Stimulated activated naive CD4-positive, alpha-beta T cell (primary cell): Measurements from ENCODE around the gene CIAO3.
A peak's percentile ranks its signal among the peaks of the same experiment; 100 is the strongest.

ENCODE experiments used
- DNase-seq, 6 experiments: peaks; one replicate each; lab custom pipeline; 2025; lab: John Stamatoyannopoulos, UW

Gene CIAO3

DNA sequence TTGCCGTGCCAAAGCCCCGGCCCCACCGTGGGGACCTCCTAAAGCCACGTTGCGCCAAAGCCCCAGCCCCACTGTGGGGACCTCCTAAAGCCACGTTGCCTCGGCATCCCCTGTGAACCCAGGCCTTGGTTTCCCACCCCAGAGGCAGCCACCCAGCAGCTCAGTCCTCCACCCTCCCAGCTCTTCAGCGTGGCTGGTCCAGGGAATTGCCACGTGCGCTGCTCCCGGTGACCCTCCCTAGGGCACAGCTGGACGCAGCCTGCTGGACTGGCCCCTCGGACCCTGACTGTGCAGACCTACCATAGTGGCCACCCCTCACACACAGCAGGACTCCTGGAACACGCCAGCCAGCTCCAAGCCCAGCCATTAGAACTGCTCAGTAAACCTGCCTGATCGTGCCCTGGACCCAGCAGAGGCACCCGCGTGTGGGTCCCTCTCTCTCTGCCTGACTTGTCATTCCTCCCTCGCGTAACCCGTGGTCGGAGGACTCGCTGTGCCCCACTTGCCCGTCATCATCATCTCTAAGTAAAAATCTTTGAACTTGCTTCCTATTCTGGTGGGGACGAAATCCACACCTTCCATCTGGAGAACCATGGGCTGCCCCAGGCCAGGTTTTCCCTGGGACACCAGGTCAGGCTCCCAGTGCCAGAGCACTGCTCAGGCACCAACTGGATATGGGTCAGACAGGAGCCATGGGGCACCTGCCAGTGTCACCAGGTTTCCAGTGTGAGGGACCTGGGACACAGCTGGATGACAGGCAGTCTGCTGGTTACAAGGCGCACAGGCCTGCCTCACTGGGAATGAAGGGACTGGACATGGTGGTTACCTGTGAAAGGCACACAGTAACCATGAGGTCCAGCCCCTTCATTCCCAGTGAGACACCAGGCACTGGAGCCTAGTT, 5.6 kb downstream of the CIAO3 start:
- DNase-seq = no peak

DNA sequence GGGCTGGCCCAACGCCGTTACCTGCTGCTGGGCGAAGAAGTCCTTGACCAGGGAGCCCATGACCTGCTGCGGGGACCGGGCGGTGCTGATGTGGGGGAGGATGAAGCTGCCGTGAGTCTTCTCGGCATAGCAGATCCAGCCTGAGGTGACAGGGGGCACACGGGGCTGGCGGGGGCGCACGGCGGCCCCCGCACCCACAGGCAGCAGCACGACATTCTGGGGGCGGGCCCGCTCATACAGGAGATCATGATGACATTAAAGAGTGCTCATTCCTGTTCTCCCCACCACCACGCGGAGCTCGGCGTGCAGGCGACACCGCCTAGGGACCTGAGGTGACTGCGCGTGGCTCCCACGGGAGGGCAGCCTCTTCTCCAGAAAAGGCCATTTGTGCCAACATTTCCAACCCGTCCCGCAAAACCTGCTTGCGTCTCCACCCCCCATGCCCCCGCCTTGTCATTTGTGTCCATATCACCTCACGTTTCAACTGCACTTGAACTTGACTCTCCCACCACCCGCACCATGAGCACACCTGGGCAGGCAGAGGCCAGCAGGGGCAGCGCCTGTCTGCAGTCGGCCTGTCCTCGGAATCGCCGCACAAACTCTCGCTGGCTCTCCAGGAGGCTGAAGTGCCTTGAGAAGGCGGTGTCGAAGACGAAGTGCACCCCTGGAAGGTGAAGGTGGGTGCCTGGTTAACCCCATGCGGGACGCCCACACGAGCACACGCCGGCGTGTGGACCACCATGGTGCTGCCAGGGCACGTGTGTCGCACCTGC, 6.4 kb downstream of the CIAO3 start:
- no peak for DNase-seq

DNA sequence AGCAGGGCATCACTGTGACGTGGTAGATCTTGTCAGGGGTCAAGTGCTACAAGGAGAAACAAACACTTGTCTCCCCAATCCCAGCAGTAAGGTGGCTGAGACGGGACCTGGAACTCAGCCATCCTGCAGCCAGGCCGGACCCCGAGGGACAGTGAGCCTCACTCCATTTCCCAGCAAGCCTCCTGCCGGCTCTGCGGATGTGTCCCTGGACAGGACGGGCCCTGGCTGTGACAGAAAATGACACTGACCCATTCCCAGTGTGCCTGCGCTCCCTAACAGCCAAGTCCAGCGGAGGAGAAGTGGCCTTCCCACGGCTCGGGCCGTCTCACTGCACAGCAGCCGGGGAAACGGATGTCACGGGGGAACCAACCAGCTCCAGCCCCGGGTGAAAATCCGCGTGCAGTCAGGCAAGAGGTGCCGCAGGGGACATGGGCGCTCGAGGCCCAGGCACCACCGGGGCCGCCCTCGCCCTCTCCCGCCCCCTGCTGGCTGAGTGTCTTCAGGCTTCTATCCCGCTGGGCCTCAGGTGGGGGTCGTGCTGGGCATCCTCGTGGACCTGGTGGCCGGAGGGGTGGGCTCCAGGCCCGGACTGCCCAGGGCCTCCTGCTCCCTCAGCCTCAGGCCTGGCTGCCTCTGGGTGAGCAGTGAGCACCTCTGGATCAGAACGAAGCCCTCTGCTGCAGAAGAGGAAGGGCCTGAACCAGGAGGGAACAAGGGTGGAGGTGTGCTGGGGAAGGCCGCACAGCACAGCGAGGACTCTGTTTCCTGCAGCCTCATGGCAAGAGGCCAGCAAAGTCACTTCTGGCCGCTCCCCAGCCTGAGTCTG, 7.2 kb downstream of the CIAO3 start:
- peak in 1 of 6 experiments; percentile 22 for DNase-seq

DNA sequence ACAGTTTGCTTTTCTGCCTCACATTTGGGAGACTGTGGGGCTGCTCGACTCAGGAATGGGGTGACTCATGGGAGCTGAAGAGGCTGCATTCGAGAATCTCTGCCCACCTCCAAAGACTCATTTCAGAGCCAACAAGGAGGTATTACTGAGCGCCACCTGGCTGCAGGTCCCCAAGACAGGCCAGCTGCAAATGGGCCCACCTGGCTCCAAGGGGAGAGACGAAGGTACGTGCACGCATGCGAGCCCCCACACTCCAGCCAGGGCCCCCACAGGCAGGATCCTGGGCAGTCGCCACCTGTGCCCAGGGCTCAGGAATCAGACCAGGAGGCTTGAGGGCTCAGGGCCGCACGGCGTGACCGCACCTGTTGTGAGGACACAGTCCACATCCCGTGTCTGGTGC, 7.9 kb downstream of the CIAO3 start:
- DNase-seq = no peak

DNA sequence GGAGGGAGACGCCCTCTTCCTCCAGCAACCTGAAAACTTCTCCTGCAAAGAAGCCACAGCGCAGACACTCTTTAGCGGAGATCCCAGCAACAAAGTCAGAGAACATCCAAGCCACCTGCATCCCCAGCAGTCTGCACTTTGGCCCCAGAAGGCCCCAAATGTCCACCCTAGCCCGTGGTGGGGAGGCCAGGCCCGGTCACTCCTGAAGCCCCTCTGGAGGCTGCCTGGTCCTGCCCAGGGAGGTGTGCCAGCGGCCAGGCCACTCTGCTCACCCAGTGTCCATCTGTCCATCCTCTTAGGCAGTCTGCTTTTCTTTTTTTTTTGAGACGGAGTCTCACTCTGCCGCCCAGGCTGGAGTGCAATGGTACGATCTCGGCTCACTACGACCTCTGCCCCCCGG, 8.5 kb downstream of the CIAO3 start:
- DNase-seq = no peak

DNA sequence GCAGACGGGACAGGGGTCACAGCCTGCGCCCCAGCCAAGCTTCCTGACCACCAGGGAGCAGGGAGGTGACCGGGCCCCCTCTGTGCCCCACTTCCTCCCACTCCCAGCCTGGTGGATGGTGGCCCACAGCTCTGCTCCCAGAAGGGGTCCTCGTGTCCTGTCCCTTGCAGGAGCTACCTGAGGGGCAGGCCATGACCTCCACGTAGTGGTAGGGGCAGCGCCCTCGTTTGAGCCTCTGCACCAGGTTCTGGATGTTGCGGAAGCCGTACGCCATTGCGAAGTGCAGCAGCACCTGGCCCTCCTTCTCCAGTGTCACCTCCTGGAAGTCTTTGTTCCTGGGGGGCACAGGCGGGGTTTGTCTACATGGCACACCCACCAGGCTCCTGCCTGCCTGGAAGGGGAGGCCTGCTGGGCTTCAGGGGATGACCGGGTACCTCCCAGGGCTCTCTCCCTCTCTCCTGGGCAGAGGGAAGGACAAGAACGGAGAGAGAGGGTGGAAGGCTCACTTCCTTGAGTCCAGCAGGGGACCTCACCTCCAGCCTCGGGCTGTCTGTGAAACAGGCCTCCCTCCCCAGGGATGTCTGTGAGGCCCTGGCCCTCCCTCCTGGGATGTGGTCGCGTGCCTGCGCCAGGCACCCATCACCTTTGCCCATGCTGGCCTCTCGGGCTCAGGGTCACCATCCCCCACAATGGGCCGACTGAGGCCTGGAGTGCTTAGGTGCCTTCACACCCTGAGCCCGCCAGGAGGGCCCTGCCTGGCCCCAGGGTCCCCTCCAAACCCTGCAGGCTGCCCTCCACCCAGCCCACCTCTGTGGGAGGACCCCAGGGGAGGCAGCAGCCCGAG, 9.9 kb downstream of the CIAO3 start:
- no peak for DNase-seq

DNA sequence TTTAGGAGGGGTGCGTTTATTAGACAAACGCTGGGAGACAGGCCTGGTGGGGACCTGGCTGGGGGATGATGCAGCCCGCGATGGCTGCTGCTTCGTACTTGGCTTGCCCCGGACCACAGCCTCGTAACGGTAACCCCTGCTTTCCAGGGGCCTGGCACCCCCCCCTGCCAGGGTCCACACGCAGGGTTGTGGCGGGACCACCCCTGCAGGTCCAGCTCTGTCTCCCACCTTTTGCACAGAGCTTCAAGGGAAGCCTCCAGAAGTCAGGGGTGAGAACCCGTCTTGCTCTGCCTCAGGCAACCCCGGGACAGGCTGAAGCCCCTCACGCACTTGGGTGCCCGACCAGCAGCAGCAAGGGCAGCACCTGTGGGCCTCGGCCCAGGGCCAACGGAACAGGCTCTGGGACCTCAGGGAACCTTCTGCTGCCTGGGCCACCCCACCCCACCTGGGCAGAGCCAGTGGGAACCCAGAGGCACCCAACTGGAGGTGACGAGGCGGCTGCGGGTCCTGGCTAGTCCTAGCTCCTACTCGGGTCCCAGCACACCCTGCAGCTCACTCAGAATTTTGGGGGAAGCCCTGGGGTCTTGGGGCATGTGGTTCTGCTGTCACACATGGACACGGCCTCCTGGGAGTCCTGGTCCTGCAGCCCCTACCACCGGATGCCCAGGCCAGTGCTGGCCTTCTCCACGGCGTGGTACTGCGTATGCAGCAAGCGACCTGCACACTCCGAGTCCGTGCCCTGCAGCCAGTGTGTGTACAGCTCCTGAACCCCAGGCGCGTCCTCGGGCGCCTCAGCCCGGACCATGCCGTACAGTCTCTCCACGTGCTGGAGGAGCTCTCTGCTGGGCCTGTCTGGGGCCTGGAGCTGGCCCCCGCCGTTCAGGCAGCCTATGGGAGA, 10.8 kb downstream of the CIAO3 start:
- DNase-seq = no peak

DNA sequence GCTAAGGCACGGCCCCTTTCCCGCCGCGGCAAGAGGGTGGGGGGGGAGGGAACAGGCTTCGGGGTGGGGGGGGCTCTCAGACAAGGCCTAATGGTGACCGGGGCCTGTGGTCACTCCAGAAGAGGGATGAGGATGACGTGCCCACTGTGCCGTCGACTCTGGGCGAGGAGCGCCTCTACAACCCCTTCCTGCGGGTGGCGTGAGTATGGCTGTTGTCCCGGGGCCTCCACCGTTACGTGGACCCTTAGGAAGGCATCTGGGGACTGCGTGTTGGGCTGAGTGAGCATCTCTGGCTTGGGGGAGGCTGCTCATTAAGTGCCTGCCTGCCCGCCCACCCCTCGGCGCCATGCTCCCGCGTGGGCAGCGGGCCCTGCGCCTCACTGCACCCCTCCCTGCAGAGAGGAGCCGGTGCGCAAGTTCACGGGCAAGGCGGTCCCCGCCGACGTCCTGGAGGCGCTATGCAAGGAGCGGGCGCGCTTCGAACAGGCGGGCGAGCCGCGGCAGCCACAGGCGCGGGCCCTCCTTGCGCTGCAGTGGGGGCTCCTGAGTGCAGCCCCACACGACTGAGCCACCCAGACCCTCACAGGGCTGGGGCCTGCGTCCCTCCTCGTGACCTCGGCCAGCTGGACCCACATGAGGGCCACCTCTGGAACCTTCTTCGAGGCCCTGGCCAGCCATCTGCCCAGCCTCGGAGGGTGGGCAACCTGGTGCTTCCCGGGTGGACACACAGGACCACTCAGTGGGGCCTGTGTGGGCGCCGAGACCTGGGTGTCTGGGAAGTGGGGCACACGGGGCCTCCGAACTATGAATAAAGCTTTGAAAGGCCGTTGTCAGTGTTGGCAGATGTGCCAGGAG, 11.7 kb downstream of the CIAO3 start:
- DNase-seq = peak in 1 of 6 experiments; percentile 9

DNA sequence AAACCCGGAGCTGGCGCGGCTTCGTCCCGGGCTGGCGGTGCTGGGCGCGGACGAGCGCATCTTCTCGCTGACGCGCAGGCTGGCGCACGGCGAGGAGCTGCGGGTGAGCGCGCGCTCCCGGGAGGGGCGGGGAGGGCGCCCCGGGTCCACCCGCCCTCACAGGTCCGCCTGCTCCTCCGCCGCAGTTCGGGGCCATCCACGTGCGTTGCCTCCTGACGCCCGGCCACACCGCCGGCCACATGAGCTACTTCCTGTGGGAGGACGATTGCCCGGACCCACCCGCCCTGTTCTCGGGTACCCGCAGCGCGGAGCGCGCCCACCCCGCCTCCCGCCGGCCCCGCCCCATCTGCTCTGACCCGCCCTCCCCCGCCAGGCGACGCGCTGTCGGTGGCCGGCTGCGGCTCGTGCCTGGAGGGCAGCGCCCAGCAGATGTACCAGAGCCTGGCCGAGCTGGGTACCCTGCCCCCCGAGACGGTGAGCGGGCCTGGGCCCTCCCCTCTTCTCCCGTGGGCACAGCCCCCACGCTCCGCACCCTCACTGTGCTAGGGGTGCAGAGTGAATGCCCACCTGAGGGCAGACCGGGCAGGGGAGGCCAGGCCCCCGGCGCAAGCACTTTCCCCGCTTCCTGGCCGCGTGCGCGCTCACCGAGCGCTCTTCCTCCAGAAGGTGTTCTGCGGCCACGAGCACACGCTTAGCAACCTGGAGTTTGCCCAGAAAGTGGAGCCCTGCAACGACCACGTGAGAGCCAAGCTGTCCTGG, 12.5 kb downstream of the CIAO3 start:
- DNase-seq = peak; percentile 11 to 44 (median 36)

DNA sequence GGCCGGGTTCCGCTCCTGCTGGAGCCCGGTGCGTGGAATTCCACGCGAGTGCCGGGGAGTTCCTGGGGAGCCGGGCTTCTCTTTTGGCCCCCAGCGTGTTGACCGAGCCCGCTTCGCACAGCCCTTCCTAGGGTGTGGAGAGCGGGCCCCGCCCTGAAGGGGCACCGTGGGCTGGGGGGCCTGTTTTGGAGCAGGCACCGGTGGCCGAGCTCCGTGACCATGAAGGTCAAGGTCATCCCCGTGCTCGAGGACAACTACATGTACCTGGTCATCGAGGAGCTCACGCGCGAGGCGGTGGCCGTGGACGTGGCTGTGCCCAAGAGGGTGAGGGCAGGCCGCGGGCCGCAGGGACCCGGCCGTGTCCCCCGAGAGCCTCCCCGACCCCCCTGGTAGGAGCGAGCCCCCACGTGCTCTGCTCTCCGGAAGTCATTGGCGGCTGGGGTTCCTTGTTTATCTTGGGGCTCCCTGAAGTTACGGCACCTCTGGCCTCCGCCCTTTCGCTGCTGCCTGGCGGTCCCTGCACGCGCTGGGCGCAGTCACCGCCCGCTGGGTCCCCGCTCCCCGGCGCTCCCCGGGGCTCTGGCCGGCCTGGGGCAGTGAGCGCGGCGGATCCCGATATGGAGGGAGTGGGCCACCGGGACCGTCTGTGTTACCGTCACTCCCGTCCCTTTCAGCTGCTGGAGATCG, 13.4 kb downstream of the CIAO3 start:
- peak in 1 of 6 experiments; percentile 38 for DNase-seq

DNA sequence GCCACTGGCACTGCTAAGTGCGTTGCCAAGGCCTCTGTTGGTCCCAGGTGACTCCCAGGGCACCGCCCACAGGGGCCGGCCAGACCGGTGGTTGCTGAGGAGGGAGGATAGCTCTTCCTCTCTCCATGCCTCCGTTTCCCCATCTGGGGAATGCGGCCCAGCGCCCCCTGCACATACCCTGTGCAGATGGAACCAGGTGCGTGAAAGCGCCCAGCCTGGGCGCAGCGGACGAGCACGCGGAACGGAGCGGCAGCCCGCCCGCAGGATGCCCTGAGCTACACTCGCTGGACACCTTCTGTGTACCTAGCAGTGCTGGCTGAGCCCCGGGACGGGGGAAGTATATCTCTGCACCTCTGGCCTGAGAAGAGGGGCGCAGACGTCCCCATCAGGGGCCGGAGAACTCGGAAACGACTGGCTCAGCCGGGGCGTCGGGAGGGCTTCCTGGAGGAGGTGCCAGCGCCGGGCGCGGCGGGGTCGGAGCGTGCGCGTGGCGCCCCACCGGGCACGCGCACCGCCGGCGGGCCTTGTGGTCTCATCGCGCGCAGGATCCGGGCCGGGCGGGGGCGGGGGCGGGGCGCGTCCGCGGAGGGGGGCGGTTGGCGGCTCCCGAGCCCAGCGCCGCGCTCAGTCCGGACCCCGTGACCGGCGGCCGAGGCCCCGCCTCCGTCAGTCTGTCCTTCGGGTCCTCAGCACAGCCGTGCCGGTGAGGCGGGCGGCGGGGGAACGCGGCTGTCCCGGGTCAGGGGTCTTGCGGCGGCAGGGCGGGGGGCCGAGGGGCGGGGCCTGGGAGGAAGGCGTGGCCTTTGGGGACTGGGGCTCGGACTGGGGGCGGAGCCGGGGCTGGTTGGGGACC, 14.1 kb downstream of the CIAO3 start, which contains the start of the genes CCDC78 and HAGHL:
CCDC78 (minus strand) TSS at position 6 of the 853 bp plus-strand sequence. CDS start 76 bp downstream, outside the sequence.
HAGHL (plus strand) TSS at position 669 of the 853 bp plus-strand sequence. CDS start 404 bp downstream, outside the sequence.
- peak in 5 of 6 experiments; percentile 33 to 57 (median 53) for DNase-seq

DNA sequence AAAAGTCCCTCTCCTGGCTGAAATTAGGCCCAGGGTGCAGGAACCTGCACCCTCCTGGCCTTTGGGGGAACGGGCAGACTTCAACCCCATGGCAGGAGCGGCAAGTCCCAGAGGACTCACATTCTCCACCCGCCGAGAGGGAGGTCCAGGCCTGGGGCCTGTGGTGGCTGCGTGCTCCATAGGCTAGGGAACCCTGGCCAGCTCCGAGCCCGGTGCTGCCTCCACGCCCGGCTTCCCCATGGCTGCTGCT, 14.7 kb downstream of the CIAO3 start:
- DNase-seq = no peak

DNA sequence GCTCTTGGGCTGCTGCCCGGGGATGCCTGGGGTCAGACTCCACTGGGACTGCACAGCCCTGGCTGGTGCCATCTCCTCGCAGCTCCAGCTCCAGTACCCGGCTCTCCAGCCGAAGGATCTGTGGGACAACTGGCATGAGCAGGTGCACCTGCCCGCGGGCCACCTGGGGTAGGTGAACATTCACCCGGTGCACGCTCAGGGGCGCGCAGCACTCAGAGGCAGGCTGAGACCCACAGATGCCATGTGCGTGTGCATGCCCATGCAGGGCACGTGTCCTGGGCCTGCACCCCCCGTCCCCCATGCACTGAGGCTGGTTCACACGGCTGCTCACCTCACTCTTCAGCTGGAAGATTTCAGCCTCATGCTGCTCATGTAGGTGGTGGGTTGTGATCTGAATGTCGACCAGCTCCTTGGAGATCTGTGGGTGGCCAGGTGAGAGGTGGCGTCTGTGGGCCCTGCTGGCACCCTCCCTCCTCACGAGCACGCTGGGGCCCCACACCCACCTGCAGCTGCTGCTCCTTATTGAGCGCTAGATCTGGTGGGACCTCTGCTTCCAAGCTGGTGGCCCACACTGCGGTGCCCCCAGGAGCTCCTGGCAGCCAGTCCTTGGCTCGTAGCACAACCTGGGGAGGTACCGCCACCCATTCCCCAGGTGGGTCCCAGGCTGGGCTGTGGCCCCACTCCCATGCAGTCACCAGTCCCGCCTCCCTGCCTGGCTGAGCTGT, 15.2 kb downstream of the CIAO3 start:
- no peak for DNase-seq

DNA sequence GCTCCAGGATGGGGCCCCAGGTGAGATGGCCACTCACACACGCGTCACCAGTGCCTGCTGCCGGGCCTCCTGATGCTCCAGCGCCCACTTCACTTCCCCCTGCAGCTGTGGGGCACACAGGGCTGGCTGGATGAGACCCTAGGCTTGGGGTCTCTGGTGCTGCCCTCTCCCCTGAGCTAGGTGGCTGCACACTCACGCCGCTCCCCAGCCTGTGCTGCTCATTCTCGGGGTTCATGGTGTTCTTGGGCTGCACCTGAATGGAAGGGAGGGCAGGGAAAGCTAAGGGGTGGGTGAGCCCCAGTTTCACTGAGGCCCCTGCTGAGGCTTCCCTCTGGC, 15.8 kb downstream of the CIAO3 start:
- no peak for DNase-seq

DNA sequence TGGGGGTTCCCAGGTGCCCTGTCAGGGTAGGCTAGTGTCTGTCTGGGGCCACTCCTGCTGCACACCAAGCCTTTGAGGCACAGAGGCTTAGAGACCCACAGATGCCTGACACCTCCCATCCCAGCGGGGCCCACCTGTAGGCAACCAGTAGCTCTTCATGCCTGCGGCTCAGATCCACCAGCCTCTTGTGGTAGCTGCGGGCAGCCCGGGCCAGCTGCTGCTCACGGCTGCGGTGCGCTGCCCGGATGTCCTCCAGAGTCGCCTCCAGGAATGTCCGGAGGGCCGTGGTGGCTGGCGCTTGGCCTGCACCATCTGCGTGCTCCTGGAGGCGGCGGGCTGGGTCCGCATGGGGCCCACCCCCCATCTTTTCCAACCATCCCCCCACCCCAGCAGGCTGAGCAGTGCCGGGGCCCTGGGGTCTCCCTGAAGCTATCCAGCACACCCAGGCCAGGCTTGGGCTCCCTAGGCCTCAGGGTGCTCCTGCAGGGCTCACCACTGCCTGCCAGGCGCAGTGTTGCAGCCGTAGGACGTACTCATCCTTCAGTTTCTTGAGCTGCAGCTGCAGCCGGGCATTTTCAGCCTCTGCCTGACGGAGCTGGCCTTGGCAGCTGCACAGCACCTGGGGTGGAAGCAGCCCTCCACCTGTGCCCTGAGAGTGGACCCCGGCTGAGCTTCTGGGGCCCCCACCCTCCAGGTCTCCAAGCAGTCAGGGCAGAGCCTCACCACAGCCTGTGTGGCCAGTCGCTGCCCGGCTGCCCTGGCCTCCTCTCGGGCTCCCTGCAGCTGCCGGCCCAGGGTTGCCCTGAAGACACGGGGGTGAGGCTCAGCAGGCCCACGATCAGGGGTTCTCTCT, 16.4 kb downstream of the CIAO3 start:
- no peak for DNase-seq
